Activated B cell treated with CpG ODN at 0.5 μM for 24 hours (primary cell): ENCODE results near the gene SLC16A5. TPM values are rescaled to one million over a fixed set of nuclear protein-coding genes. Genes with fewer than 3 reads are reported as not detected.

Experiments
- ATAC-seq: fragments of 200-7000 bp; cut with Tn5 transposase; one replicate; pipeline ENCODE4 v1.10.0; 2021; ENCODE audit warnings: low read depth, mild to moderate bottlenecking, moderate library complexity
- CTCF ChIA-PET: fragments of 350-600 bp; sonication (Branson Sonifier 250); formaldehyde crosslinking; loops from one replicate; lab custom pipeline; 2021; ENCODE audit warnings: antibody characterized with exemption; lab: Charles Lee
- POLR2A ChIA-PET: fragments of 350-600 bp; sonication (Branson Sonifier 250); formaldehyde crosslinking; loops from one replicate; lab custom pipeline; 2021; ENCODE audit warnings: antibody characterized with exemption; lab: Charles Lee
- DNase-seq: peaks from one replicate; pipeline ENCODE4 v3.0.0; 2022
- H3K27ac Mint-ChIP-seq: one replicate; pipeline ENCODE4 v1.8.0; 2020; ENCODE audit warnings: mixed read lengths
- H3K27me3 Mint-ChIP-seq: one replicate; pipeline ENCODE4 v1.8.0; 2021; ENCODE audit warnings: mixed read lengths
- H3K36me3 Mint-ChIP-seq: one replicate; pipeline ENCODE4 v1.8.0; 2021; ENCODE audit warnings: low read depth, mixed read lengths
- H3K4me1 Mint-ChIP-seq: one replicate; pipeline ENCODE4 v1.8.0; 2021; ENCODE audit warnings: mixed read lengths
- H3K4me3 Mint-ChIP-seq: one replicate; pipeline ENCODE4 v1.8.0; 2020; ENCODE audit warnings: mild to moderate bottlenecking, mixed read lengths
- H3K9me3 Mint-ChIP-seq: one replicate; pipeline ENCODE4 v1.8.0; 2020; ENCODE audit warnings: mixed read lengths
- CTCF ChIP-seq: fragments of 200-600 bp; IDR thresholded peaks from one replicate; pipeline ENCODE4 v1.8.0; 2022; ENCODE audit warnings: antibody characterized with exemption, mild to moderate bottlenecking
- intact Hi-C: fragments of 100-400 bp; cut with micrococcal nuclease; formaldehyde crosslinking; loops from one replicate; pipeline ENCODE4 v1.15.1; 2024
- total RNA-seq: library from RNA; stranded (reverse); gene quantifications from 2 replicates; pipeline ENCODE4 v1.2.3, GENCODE V29; 2022

The SLC16A5 gene
- total RNA-seq, 1 donor from 2014 or later, result 5.7 TPM

DNA sequence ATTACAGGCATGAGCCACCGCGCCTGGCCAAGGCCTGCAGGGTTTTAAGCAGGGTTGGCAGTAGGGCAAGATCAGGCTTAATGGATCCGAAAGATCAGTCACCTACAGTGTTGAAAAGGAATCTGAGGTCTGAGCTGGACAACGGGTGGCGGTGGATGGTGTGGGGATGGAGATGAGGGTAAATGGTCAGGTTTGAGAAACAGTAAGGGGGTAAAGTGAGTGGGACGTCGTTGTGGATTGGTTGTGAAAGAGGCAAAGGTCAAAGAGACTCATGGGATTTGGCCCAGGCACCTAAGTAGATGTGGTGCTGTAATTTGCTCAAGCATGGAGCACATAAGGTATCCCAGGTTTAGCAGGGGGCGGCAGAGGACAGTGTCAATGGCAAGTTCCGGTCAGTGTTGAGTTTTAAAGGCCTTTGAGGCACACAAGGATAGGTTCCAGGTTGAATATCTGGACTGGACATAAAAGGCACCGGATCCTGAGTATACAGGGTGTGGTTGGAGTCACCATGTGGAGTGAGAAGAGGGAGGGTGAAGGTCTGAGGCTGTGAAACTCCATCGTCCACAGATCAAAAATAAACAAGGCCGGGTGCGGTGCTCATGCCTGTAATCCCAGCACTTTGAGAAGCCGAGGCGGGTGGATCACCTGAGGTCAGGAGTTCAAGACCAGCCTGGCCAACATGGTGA lies 1.1 kb upstream of the SLC16A5 start:
- H3K4me3 Mint-ChIP-seq, result peak overlapping the region; percentile 39
- no peak for TF ChIP-seq CTCF
- no peaks in the 10 kb centered on the region for H3K9me3 Mint-ChIP-seq
- ChIA-PET CTCF (interaction anchor here (1.5 to 1.7 kb wide), 2 partner anchors 27 to 125 kb away, joined by 3 read pairs; no protein-coding TSS in a partner anchor), POLR2A (interaction anchor here (2.0 to 2.1 kb wide), 2 partner anchors 8 to 10 kb away, joined by 9 to 15 read pairs; no protein-coding TSS in a partner anchor)
- H3K27ac Mint-ChIP-seq, result no peak overlapping the region
- intact Hi-C loops, result loop anchor here (1.0 kb wide), 1 partner anchor 9 kb away; no protein-coding TSS in a partner anchor
- no peaks in the 10 kb centered on the region for H3K36me3 Mint-ChIP-seq
- no peak for ATAC-seq
- H3K27me3 Mint-ChIP-seq, result peaks cover 4% of the 10 kb centered on the region
- no peak for DNase-seq
- H3K4me1 Mint-ChIP-seq, result peaks cover 22% of the 10 kb centered on the region

- ChIA-PET POLR2A (interaction anchor here (0.6 to 2.1 kb wide), 7 partner anchors 8 to 164 kb away, joined by 3 to 15 read pairs (median 4); partner anchors contain the start of genes ARMC7 and NT5C), CTCF (interaction anchor here (1.5 to 1.7 kb wide), 2 partner anchors 27 to 126 kb away, joined by 3 read pairs; no protein-coding TSS in a partner anchor)
- no peak for TF ChIP-seq CTCF
- H3K4me3 Mint-ChIP-seq, result peak overlapping the region; percentile 80
- H3K27me3 Mint-ChIP-seq, result peaks cover 4% of the 10 kb centered on the region
- ATAC-seq, result peak; percentile 7
- H3K36me3 Mint-ChIP-seq, result no peaks in the 10 kb centered on the region
- no peak overlapping the region for H3K27ac Mint-ChIP-seq
- intact Hi-C loops, result loop anchor here (1.0 kb wide), 1 partner anchor 10 kb away; no protein-coding TSS in a partner anchor
- H3K4me1 Mint-ChIP-seq, result peaks cover 22% of the 10 kb centered on the region
- no peaks in the 10 kb centered on the region for H3K9me3 Mint-ChIP-seq
- DNase-seq, result no peak
Observed at GRCh38 chr17:75087182-75087557, 584 bp upstream of the SLC16A5 start.

DNA sequence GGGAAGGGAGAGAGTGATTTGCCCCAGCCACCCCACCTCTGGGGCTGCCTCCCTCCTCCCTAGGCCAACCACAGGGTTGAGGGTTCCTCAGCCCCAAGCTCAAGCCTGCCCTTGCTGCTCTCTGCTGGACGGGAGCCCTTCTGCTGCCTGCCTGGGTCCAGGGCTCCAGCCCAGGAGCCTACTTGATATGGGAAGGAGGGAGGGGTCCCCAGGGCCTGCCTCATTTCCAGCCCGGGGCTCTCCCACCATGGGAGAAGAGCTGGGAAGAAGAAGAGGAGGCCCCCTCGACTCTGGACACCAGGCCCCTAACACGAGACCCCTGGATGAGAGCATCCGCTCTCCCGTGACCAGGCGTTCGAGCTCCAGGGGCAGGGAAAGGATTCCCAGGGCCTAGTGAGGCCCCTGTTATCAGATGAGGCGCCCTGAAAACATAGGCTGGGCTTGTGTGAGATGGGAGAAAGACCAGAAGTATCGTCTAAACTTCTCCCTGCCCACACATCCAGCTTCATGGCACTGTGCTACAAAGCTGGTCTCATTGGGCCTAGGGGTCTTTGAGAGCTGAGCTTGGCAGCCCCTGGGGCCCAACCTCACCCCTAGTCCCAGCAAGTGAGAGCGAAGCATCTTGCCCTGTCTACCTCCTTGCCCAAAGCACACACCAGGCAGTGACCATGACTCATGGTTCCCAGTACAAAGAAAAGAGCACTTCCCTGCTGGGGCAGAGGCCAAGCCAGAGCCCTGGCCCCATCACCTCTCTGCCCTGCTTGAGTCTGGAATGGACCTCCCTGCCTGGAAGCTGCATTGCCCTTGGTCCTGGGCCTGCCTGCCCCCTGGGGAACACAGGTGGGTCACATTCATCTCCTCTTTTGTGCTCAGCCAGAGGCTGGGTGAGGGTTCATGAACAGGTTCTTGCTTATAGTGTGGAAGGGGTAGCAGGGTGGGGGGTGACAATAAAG lies 987 bp downstream of the SLC16A5 start:
- DNase-seq (no peak), ATAC-seq (no peak)
- POLR2A ChIA-PET, result interaction anchor here (0.6 to 2.1 kb wide), 6 partner anchors 10 to 313 kb away, joined by 3 to 15 read pairs (median 4); partner anchors contain the start of genes ATP5PD and KCTD2
- Mint-ChIP-seq H3K27me3 (no peaks in the 10 kb centered on the region), H3K36me3 (no peaks in the 10 kb centered on the region), H3K4me1 (peaks cover 22% of the 10 kb centered on the region), H3K9me3 (no peaks in the 10 kb centered on the region), H3K4me3 (peak overlapping the region; percentile 82), H3K27ac (no peak overlapping the region)
- no peak for TF ChIP-seq CTCF
- CTCF ChIA-PET, result interaction anchor here (1.7 kb wide), 2 partner anchors 83 to 127 kb away, joined by 3 to 4 read pairs; no protein-coding TSS in a partner anchor
- intact Hi-C loops, result no loop called here

- Mint-ChIP-seq H3K27me3 (no peaks in the 10 kb centered on the region), H3K4me1 (peaks cover 24% of the 10 kb centered on the region), H3K27ac (no peak overlapping the region), H3K4me3 (no peak overlapping the region), H3K9me3 (no peaks in the 10 kb centered on the region), H3K36me3 (no peaks in the 10 kb centered on the region)
- DNase-seq (no peak), ATAC-seq (no peak)
- intact Hi-C loops, result no loop called here
- ChIA-PET POLR2A (no interaction called here), CTCF (interaction anchor here (1.0 kb wide), 1 partner anchor 111 kb away, joined by 5 read pairs; no protein-coding TSS in a partner anchor)
- no peak for TF ChIP-seq CTCF
Observed at GRCh38 chr17:75090871-75091854, 3.4 kb downstream of the SLC16A5 start.
